ENCODE measurements around the gene AK3.

DNA sequence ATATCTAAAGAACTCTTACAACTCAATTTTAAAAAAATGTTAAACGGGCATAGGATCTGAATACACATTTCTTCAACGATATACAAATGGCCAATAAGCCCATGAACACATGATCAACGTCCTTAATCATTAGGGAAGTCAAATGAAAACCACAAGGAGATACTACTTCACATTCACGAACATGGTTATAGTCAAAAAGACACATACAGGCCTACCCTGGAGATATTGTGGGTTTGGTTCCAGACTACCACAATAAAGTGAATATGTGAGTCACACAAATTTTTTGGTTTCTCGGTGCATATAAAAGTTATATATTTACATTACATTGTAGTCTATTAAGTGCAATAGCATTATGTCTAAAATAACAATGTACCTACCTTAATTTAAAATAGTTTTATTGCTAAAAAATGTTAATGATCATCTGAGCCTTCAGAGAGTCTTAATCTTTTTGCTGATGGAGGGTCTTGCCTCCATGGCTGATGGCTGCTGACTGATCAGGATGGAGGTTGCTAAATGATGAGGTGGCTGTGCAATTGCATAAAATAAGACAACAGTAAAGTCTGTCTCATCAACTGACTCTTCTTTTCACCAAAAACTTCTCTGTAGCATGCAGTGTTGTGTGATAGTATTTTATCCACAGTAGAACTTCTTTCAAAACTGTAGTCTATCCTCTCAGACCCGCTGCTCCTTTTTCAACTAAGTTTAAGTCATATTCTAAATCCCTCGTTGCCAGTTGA lies 15.1 kb downstream of the AK3 start:
- TF ChIP-seq TAF1 (IDR thresholded peaks at IDR 0.05; ENCODE audit: low read depth, low read length) (no peak), POLR2AphosphoS5 (IDR thresholded peaks at IDR 0.05; ENCODE audit: low read depth, low read length) (no peak), NRF1 (IDR thresholded peaks at IDR 0.05; ENCODE audit: low read depth, low read length) (no peak), CBX5 (IDR thresholded peaks at IDR 0.05; ENCODE audit: low read depth, low read length) (no peak), CREB1 (IDR thresholded peaks at IDR 0.05) (no peak), BRCA1 (IDR thresholded peaks at IDR 0.05; ENCODE audit: low read depth, low read length) (no peak), RAD21 (IDR thresholded peaks at IDR 0.05 in 1 of 2, conservative IDR thresholded peaks at IDR 0.05 in 1 of 2; ENCODE audit: low read depth in 2 of 2, low read length in 2 of 2) (no peak), GTF2F1 (IDR thresholded peaks at IDR 0.05; ENCODE audit: borderline replicate concordance, low read depth, low read length) (no peak), EZH2 (IDR thresholded peaks at IDR 0.05; ENCODE audit: low read depth, low read length, severe bottlenecking) (no peak)
- TF ChIP-seq, protein P1, sequence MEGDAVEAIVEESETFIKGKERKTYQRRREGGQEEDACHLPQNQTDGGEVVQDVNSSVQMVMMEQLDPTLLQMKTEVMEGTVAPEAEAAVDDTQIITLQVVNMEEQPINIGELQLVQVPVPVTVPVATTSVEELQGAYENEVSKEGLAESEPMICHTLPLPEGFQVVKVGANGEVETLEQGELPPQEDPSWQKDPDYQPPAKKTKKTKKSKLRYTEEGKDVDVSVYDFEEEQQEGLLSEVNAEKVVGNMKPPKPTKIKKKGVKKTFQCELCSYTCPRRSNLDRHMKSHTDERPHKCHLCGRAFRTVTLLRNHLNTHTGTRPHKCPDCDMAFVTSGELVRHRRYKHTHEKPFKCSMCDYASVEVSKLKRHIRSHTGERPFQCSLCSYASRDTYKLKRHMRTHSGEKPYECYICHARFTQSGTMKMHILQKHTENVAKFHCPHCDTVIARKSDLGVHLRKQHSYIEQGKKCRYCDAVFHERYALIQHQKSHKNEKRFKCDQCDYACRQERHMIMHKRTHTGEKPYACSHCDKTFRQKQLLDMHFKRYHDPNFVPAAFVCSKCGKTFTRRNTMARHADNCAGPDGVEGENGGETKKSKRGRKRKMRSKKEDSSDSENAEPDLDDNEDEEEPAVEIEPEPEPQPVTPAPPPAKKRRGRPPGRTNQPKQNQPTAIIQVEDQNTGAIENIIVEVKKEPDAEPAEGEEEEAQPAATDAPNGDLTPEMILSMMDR (IDR thresholded peaks at IDR 0.05; ENCODE audit: control extremely low read depth in 1 of 3, insufficient read depth in 1 of 3, low read depth in 1 of 3, low read length in 3 of 3) = no peak
- TF ChIP-seq, protein P2, sequence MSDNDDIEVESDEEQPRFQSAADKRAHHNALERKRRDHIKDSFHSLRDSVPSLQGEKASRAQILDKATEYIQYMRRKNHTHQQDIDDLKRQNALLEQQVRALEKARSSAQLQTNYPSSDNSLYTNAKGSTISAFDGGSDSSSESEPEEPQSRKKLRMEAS (IDR thresholded peaks at IDR 0.05) = no peak

All from H1 (cell line).